Omental fat pad (tissue), 4 donors: ENCODE data around the gene GALM. TPM values are rescaled to one million over a fixed set of nuclear protein-coding genes. Genes with fewer than 3 reads are reported as not detected.

Source experiments
- ATAC-seq: fragments of 150-250 bp; one replicate; pipeline ENCODE4 v1.9.1; 2016; ENCODE audit warnings: mild to moderate bottlenecking, moderate library complexity; ENCODE audit not compliant: low FRiP score
- DNase-seq: peaks from one replicate; pipeline ENCODE4 v3.0.0-alpha.2; 2019; ENCODE audit warnings: low spot score
- CTCF ChIP-seq, 3 donors: fragments of 450-650 bp; IDR thresholded peaks; one replicate each; pipeline ENCODE4 v1.5.1; 2016 to 2017; ENCODE audit warnings: antibody characterized with exemption in 3 of 3, mild to moderate bottlenecking in 3 of 3, moderate library complexity in 2 of 3
- total RNA-seq, 4 donors: library from RNA; depleted of rRNA; stranded (reverse); fragments of >200 nt; gene quantifications; one replicate each; pipeline ENCODE4 v1.1.0, GENCODE V29; 2016

Gene GALM
- total RNA-seq, 4 donors from 2014 or later, result 9.7 to 29.3 (median 25.7) TPM

DNA sequence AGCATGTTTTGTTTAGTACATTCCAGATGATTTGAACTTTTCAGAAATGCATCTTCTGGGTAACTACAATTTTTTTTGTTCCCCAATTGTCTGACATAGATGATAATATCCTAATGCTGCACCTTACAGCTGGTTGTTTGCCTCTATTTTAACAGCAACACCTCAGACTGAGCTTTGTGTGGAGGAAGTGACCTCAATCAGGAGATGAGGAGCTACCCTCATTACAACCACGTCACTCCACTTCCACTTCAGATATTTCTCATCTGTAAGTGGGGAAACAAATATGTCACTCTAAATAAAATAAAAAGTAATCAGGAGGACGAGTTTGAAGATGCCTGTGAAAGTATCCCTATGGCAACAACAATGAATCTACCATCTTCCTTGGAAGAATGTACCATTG, 97.3 kb downstream of the GALM start:
- TF ChIP-seq CTCF (IDR thresholded peaks at IDR 0.05), result no peak
- DNase-seq, result no peak
- ATAC-seq, result no peak

GRCh38 chr2:38763728-38764127, 97.8 kb downstream of the GALM start:
- TF ChIP-seq CTCF (IDR thresholded peaks at IDR 0.05), result no peak
- ATAC-seq (no peak), DNase-seq (no peak)

- ATAC-seq, result peak; percentile 77
- no peak for DNase-seq
- no peak for TF ChIP-seq CTCF (IDR thresholded peaks at IDR 0.05)
Observed at GRCh38 chr2:38765149-38765548, 99.2 kb downstream of the GALM start.

DNA sequence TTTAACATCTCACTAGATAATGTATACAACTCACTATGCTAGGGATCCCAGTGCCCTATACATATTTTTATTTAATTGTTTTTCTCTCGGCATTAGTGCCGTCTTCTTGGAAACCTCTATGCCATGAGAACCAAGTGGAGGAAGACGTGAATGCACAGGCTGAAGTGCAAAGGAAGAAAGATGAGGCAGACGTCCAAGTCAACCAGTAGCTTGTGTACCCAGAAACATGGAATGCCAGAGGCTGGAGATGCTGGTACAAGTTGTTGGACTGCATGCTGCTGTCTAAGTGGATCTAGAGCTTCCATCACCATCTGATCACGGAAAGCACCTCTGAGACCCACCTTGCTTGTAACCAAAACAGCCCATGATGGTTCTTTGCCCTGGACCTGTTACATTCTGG, 99.6 kb downstream of the GALM start:
- ATAC-seq (peak; percentile 34), DNase-seq (no peak)
- TF ChIP-seq CTCF (IDR thresholded peaks at IDR 0.05), result no peak

DNA sequence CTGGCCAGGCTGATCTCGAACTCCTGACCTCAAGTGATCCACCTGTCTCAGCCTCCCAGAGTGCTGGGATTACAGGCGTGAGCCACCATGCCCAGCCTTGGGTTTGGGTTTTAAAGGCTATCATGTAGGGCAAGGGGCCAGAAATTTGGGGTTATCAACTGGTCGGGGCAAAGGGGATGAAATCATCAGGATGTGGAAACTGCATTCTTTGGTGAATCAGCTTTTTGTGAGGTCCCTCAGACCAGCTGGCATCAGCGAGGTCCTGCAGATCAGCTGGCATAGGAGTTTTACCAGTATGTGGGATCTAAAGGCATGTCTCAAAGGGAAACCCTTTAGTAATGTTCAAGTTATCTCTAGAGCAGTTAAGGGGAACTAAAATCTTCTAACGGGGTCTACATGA, 105.7 kb downstream of the GALM start:
- TF ChIP-seq CTCF (IDR thresholded peaks at IDR 0.05), result no peak
- no peak for ATAC-seq

GRCh38 chr2:38775097-38775920, 109.4 kb downstream of the GALM start:
- no peak for TF ChIP-seq CTCF (IDR thresholded peaks at IDR 0.05)
- no peak for DNase-seq
- ATAC-seq, result no peak

More for the DNA sequence above, 105.7 kb downstream of the GALM start:
- no peak for DNase-seq

GRCh38 chr2:38775921-38776225, 110.0 kb downstream of the GALM start:
- no peak for ATAC-seq
- DNase-seq, result no peak

More at GRCh38 chr2:38775921-38776225, 110.0 kb downstream of the GALM start:
- no peak for TF ChIP-seq CTCF (IDR thresholded peaks at IDR 0.05)
